ENCODE data around the gene CRYBA4.
"Not testable (repeated sequence)": the region's sequence is repeated elsewhere in the genome, so short reads cannot be mapped to it uniquely, and the experiment has no call there.

GRCh38 chr22:26613753-26614152 lies 8.0 kb upstream of the CRYBA4 start:
- TF ChIP-seq CTCF, POLR2A (IDR thresholded peaks at IDR 0.05): not testable (repeated sequence)
